GM21390 (cell line): ENCODE data around the gene SLC39A2.

Experiments used
- ATAC-seq: cut with Tn5 transposase; IDR thresholded peaks from one replicate; pipeline ENCODE4 v1.9.1; 2021; ENCODE audit not compliant: unreplicated experiment

The SLC39A2 gene

DNA sequence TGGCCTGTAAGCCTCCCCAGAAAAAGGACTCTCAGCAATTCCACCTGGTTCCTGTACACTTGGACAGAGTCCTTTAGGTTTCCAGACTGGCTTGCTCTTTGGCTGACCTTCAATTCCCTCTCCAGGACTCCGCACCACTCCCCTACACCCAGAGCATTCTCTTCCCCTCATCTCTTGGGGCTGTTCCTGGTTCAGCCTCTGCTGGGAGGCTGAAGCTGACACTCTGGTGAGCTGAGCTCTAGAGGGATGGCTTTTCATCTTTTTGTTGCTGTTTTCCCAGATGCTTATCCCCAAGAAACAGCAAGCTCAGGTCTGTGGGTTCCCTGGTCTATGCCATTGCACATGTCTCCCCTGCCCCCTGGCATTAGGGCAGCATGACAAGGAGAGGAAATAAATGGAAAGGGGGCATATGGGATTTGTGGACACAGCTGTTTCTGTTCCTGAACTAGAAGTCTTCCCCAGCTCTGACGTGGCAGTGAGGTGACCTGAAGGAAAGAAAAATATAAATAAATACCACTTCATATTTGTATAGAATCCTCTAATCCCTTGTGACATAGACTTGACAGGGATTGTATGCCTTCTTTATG, 44.4 kb downstream of the SLC39A2 start:
- no peak for ATAC-seq

DNA sequence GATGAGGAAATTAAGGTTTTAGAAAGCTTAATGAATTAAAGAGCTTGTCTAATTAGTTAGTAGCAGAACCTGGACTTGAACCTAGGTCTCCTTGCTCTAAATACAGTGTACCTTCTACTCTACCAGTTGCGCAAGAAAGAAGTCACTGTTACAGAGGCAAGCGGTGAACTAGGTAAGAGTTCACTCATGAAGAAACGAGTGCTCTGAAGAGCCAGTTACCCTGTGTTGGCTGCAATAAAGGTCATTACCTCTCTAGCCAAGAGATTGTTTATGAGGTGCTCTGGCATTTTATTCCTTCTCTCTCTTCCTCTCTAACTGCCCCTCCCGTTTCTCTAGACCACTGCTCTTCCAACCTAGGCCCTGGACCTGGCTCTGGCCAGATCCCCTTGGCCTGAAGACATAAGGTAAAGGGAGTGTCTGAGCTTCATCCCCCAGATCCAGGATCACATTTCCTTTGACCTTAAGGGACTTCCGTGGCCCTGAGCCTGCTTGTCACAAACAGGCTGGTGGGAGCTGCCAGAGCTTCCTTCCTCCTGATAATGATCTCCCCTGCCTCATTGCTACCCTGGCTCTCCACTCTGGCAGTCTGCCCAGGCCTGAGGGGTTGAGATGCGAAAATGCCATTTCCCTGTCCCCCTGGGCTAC, 45.0 kb downstream of the SLC39A2 start:
- no peak for ATAC-seq

DNA sequence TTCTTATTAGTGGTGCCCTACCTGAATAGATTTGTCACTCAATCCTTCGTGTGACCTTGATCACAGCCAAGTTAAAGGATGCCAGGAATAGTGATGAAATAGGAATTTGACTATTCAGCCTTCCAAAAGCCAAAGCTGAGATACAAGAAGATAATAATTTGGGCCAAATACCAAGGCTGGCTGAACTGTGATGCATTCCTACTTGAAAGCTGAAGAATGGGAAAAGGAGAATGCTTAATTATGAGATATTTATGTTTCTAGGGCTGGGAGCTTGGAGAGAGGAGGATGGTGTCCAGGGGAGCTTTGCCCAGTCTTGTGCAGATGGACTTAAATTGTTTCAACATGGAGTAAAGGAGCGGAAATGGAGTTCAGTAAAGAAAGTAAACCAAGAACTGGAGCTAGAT, 48.3 kb downstream of the SLC39A2 start:
- no peak for ATAC-seq

DNA sequence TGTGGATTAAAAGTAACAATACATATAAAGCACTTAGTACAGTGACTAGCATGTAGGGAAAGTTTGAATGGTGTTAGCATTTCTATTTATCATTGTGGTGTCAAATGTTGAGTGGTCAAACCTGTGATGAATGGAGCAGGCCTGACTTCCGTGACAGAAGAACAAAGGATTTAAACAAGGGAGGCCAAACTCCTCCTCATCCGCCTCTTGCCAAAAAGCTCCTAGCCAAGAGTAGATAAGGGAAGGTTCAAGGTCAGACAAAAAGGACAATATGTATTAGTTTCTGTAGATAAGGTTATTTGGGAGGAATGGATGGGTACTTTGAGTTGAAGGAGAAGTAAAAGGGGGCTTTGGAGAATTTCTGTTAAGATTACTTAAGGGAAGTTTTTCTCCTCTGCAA, 49.5 kb downstream of the SLC39A2 start:
- ATAC-seq = no peak

DNA sequence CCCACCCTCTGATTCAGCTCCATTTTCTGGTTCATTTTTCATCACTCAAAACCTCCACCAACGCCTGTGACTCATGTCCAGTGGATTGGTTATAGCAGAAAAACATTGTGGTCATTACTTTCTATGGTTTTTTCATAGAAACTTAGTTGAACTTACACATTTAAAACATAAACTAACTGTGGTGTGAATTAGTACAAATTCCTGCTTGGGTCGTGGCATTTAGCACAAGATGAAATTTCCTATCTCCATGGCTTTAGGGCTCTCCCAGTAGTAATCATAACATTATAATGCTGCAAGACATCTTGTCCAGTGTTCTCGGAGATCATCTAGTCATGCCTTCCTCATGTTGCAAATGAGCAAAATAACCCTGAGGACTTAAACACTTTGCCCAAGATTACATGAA, 50.2 kb downstream of the SLC39A2 start:
- no peak for ATAC-seq

DNA sequence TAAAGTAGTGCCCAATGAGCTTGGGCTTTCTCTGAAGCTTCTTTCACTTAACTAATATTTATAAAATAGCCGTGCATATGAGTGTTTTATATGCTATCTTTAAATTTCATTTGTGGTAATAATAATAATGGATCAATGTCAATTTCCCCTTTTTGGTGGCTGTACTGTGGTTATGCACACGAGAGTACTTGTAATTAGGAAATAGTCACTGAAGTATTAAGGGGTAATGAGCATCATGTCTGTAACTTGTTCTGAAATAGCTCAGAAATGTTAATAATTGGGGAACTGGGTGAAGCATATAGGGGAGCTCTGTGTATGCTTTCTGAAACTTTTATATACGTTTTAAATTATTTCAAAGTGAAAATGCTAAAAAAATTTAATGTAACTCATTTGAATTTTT, 51.5 kb downstream of the SLC39A2 start:
- no peak for ATAC-seq
